Parathyroid adenoma (tissue), 2 donors: ENCODE measurements around the gene OIP5.
"Not testable (repeated sequence)": the region's sequence is repeated elsewhere in the genome, so short reads cannot be mapped to it uniquely, and the experiment has no call there.

Experiments used
- H2AFZ ChIP-seq: fragments of 300-600 bp; sonication (generic); one replicate; pipeline ENCODE4 v1.7.0; 2017; ENCODE audit warnings: antibody characterized with exemption, mild to moderate bottlenecking
- H3K27ac ChIP-seq: fragments of 300-600 bp; sonication (generic); one replicate; pipeline ENCODE4 v1.7.0; 2017
- H3K27me3 ChIP-seq: fragments of 300-600 bp; sonication (generic); one replicate; pipeline ENCODE4 v1.7.0; 2017; ENCODE audit warnings: low read length; ENCODE audit not compliant: control insufficient read depth, insufficient read depth
- H3K36me3 ChIP-seq: fragments of 300-600 bp; sonication (generic); one replicate; pipeline ENCODE4 v1.7.0; 2017; ENCODE audit warnings: low read length; ENCODE audit not compliant: control insufficient read depth, insufficient read depth
- H3K4me1 ChIP-seq: fragments of 300-600 bp; sonication (generic); one replicate; pipeline ENCODE4 v1.7.0; 2017; ENCODE audit warnings: control low read depth
- H3K4me2 ChIP-seq: fragments of 300-600 bp; sonication (generic); one replicate; pipeline ENCODE4 v1.7.0; 2017; ENCODE audit warnings: low read length
- H3K4me3 ChIP-seq: fragments of 300-600 bp; sonication (generic); one replicate; pipeline ENCODE4 v1.7.0; 2017; ENCODE audit warnings: low read depth, low read length
- H3K79me2 ChIP-seq: fragments of 300-600 bp; sonication (generic); one replicate; pipeline ENCODE4 v1.7.0; 2017; ENCODE audit warnings: control low read depth
- H3K9ac ChIP-seq: fragments of 300-600 bp; sonication (generic); one replicate; pipeline ENCODE4 v1.7.0; 2017; ENCODE audit warnings: mild to moderate bottlenecking
- H3K9me3 ChIP-seq: fragments of 300-600 bp; sonication (generic); one replicate; pipeline ENCODE4 v1.7.0; 2017; ENCODE audit warnings: low read length; ENCODE audit not compliant: control insufficient read depth
- TF ChIP-seq, protein P1 (sequence below): fragments of 300-600 bp; sonication (generic); IDR thresholded peaks from one replicate; pipeline ENCODE4 v1.7.0; 2017; ENCODE audit warnings: antibody characterized with exemption, mild to moderate bottlenecking
- donor health status: primary hyperparathyroidism.

Gene OIP5

DNA sequence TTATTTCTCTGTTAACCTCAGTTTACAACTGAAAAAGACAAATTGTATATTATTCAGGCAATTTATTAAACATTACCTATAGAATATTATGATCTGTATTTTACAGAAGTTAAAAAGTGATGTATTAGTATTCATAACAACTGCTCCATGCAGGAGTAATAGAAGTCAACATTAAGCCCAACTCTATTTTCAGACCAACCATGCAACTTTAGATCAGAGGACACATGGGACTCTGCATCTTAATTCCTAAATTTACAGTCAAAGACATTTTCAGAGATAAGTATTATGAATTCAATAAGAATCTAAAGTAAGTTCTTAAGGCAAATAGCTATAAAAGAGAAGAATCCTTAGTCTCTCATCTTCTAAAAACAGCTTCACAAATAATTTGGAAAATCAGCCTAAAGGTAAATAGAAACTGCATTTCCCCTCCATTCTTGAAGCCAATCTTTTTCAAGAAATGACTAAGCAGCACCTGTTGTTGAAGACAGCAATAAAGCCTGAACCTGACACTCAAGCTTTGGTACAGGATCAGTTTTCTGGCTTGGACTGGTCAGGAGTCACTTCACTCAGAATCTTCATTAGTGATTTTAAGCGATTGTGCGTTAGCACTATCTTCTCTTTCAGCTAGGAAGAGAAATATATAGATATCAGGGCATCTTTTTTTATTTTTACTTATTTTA lies 23.0 kb downstream of the OIP5 start:
- H3K79me2 ChIP-seq = no peaks in the 10 kb centered on the region
- no peak overlapping the region for H2AFZ ChIP-seq
- H3K9ac ChIP-seq = no peak overlapping the region
- no peaks in the 10 kb centered on the region for H3K27me3 ChIP-seq
- H3K9me3 ChIP-seq = no peaks in the 10 kb centered on the region
- no peaks in the 10 kb centered on the region for H3K4me1 ChIP-seq
- no peak overlapping the region for H3K4me2 ChIP-seq
- H3K4me3 ChIP-seq = no peak overlapping the region
- H3K27ac ChIP-seq = no peak overlapping the region
- no peaks in the 10 kb centered on the region for H3K36me3 ChIP-seq
- TF ChIP-seq, protein P1, sequence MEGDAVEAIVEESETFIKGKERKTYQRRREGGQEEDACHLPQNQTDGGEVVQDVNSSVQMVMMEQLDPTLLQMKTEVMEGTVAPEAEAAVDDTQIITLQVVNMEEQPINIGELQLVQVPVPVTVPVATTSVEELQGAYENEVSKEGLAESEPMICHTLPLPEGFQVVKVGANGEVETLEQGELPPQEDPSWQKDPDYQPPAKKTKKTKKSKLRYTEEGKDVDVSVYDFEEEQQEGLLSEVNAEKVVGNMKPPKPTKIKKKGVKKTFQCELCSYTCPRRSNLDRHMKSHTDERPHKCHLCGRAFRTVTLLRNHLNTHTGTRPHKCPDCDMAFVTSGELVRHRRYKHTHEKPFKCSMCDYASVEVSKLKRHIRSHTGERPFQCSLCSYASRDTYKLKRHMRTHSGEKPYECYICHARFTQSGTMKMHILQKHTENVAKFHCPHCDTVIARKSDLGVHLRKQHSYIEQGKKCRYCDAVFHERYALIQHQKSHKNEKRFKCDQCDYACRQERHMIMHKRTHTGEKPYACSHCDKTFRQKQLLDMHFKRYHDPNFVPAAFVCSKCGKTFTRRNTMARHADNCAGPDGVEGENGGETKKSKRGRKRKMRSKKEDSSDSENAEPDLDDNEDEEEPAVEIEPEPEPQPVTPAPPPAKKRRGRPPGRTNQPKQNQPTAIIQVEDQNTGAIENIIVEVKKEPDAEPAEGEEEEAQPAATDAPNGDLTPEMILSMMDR = no peak

DNA sequence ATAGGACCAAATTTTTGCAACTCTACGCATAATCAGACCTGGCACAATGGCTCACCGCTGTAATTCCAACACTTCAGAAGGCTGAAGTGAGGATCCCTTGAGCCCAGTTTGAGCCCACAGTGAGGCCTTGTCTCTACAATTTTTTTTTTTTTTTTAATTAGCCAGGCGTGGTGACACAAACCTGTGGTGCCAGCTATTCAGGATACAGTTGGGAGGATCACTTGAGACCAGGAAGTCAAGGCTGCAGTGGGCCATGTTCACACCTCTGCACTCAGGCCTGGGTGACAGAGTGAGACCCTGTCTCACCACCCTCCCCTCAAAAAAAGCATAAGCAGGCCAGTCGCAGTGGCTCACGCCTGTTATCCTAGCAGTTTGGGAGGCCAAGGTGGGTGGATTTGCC lies 24.7 kb downstream of the OIP5 start:
- Histone ChIP-seq H3K9ac (no peak overlapping the region), H3K4me1 (no peaks in the 10 kb centered on the region), H3K9me3 (no peaks in the 10 kb centered on the region), H3K27me3 (no peaks in the 10 kb centered on the region), H3K36me3 (no peaks in the 10 kb centered on the region), H3K4me3 (no peak overlapping the region), H2AFZ (no peak overlapping the region), H3K27ac (no peak overlapping the region), H3K4me2 (no peak overlapping the region), H3K79me2 (no peaks in the 10 kb centered on the region)
- TF ChIP-seq, protein P1 = no peak

DNA sequence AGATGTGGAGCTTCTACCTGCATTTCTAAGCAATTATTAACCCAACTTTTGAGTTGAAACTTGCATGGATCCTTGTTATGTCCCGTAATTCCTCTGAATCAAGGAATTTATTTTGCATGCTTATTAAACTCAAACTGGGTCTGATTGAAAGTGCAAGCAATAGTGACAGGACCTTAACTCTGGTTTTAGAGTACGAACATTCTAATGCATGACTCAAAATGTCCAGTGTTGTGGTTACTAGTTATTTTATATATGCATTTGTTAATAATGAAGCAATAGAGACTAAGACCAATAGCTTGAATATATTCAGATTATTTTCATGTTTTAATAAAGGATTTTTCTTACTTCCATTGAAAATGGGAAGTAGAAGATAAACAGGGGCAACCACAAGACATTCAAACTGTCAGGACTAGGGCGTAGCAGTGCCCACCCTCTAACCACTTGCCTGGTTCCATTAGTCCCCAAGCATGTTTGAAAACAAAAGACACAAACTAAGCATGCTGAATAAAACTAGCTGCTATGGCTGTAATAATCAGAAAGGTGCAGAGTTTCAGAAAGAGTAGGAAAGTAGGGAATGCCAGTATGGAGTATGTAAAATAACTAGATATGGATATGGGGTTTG lies 28.1 kb downstream of the OIP5 start:
- Histone ChIP-seq H3K79me2 (no peaks in the 10 kb centered on the region), H3K9ac (no peak overlapping the region), H3K4me2 (no peak overlapping the region), H3K27me3 (no peaks in the 10 kb centered on the region), H3K4me1 (no peaks in the 10 kb centered on the region), H3K4me3 (no peak overlapping the region), H2AFZ (no peak overlapping the region), H3K27ac (no peak overlapping the region), H3K9me3 (no peaks in the 10 kb centered on the region), H3K36me3 (no peaks in the 10 kb centered on the region)
- TF ChIP-seq, protein P1 = no peak

DNA sequence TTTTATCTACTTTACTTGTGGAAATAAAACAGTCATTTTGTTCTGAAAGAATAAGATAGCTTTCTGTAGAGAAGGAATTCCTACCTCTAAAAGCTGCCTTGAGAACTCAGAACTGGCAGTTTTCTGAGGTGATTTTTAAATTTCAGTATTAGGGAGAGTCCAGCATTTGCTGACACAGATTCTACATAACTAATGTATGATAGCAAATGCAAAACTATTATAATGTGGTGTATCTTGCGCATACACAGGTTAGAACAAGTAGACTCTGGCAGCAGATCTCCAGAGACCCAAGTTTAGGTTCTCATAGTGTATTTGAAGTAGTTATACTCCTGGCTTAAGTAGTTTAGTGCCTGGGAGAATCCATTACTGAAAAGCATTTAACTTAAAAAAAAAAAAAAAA lies 30.8 kb downstream of the OIP5 start:
- no peak overlapping the region for H3K9ac ChIP-seq
- TF ChIP-seq, protein P1 = no peak
- H3K79me2 ChIP-seq = no peaks in the 10 kb centered on the region
- H3K4me1 ChIP-seq = no peaks in the 10 kb centered on the region
- H3K36me3 ChIP-seq = no peaks in the 10 kb centered on the region
- no peaks in the 10 kb centered on the region for H3K9me3 ChIP-seq
- H3K4me3 ChIP-seq = no peak overlapping the region
- no peak overlapping the region for H3K27ac ChIP-seq
- no peak overlapping the region for H3K4me2 ChIP-seq
- no peaks in the 10 kb centered on the region for H3K27me3 ChIP-seq
- H2AFZ ChIP-seq = no peak overlapping the region

DNA sequence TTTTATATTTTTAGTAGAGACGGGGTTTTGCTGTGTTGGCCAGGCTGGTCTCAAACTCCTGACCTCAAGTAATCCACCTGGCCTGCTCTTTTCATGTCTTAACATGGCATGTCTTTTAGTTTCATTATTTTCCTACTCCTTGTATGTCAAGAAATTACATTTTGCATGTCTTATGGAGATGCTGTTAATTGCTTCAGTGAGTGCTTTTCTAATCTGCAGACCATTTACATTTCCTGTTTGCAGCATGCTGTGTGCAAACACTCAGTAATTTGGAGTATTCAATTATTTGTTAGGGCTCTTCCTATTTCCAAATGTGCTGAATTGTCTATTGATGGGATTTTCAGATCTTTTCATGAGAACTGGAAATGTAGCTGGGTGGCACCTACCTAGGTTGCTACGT lies 31.3 kb downstream of the OIP5 start:
- H3K36me3 ChIP-seq, H3K4me2 ChIP-seq, H3K79me2 ChIP-seq, H3K9ac ChIP-seq, H3K4me1 ChIP-seq, H3K9me3 ChIP-seq, H2AFZ ChIP-seq, H3K27me3 ChIP-seq, H3K27ac ChIP-seq, H3K4me3 ChIP-seq: not testable (repeated sequence)
